ENCODE results near the gene HSF2BP.

HSF2BP gene

GRCh38 chr21:43703035-43703880 lies 44.0 kb upstream of the HSF2BP start:
- TF ChIP-seq YY1 (IDR thresholded peaks at IDR 0.05; ENCODE audit: low read depth) = no peak
- no peak for TF ChIP-seq EP300 (IDR thresholded peaks at IDR 0.05; ENCODE audit: borderline replicate concordance)
- TF ChIP-seq REST (IDR thresholded peaks at IDR 0.05; ENCODE audit: low read depth) = no peak
- no peak for TF ChIP-seq TAF1 (IDR thresholded peaks at IDR 0.05; ENCODE audit: low read depth)
- TF ChIP-seq, protein P1, sequence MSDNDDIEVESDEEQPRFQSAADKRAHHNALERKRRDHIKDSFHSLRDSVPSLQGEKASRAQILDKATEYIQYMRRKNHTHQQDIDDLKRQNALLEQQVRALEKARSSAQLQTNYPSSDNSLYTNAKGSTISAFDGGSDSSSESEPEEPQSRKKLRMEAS (IDR thresholded peaks at IDR 0.05) = no peak
- no peak for TF ChIP-seq NFIC (IDR thresholded peaks at IDR 0.05)
- TF ChIP-seq, protein P2, sequence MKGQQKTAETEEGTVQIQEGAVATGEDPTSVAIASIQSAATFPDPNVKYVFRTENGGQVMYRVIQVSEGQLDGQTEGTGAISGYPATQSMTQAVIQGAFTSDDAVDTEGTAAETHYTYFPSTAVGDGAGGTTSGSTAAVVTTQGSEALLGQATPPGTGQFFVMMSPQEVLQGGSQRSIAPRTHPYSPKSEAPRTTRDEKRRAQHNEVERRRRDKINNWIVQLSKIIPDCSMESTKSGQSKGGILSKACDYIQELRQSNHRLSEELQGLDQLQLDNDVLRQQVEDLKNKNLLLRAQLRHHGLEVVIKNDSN (IDR thresholded peaks at IDR 0.05) = no peak
- no peak for TF ChIP-seq CREB1 (IDR thresholded peaks at IDR 0.05; ENCODE audit: low read depth)
- TF ChIP-seq EGR1 (IDR thresholded peaks at IDR 0.05) = no peak
- TF ChIP-seq FOXM1 (IDR thresholded peaks at IDR 0.05; ENCODE audit: borderline replicate concordance, low read depth) = no peak
- TF ChIP-seq ZBTB7A (IDR thresholded peaks at IDR 0.05; ENCODE audit: low read depth) = no peak
- no peak for TF ChIP-seq RAD21 (IDR thresholded peaks at IDR 0.05; ENCODE audit: low read depth)
- TF ChIP-seq TEAD4 (IDR thresholded peaks at IDR 0.05) = no peak
- TF ChIP-seq CEBPB (IDR thresholded peaks at IDR 0.05) = no peak
- no peak for TF ChIP-seq TCF12 (IDR thresholded peaks at IDR 0.05; ENCODE audit: low read depth)

GRCh38 chr21:43702785-43703034 lies 43.4 kb upstream of the HSF2BP start:
- TF ChIP-seq CREB1 (IDR thresholded peaks at IDR 0.05; ENCODE audit: low read depth) = no peak
- no peak for TF ChIP-seq REST (IDR thresholded peaks at IDR 0.05; ENCODE audit: low read depth)
- no peak for TF ChIP-seq FOXM1 (IDR thresholded peaks at IDR 0.05; ENCODE audit: borderline replicate concordance, low read depth)
- TF ChIP-seq, protein P2 (IDR thresholded peaks at IDR 0.05) = no peak
- no peak for TF ChIP-seq EGR1 (IDR thresholded peaks at IDR 0.05)
- no peak for TF ChIP-seq NFIC (IDR thresholded peaks at IDR 0.05)
- TF ChIP-seq ZBTB7A (IDR thresholded peaks at IDR 0.05; ENCODE audit: low read depth) = no peak
- TF ChIP-seq YY1 (IDR thresholded peaks at IDR 0.05; ENCODE audit: low read depth) = no peak
- TF ChIP-seq TEAD4 (IDR thresholded peaks at IDR 0.05) = no peak
- no peak for TF ChIP-seq TAF1 (IDR thresholded peaks at IDR 0.05; ENCODE audit: low read depth)
- TF ChIP-seq EP300 (IDR thresholded peaks at IDR 0.05; ENCODE audit: borderline replicate concordance) = no peak
- no peak for TF ChIP-seq TCF12 (IDR thresholded peaks at IDR 0.05; ENCODE audit: low read depth)
- TF ChIP-seq, protein P1 (IDR thresholded peaks at IDR 0.05) = no peak
- TF ChIP-seq RAD21 (IDR thresholded peaks at IDR 0.05; ENCODE audit: low read depth) = no peak
- TF ChIP-seq CEBPB (IDR thresholded peaks at IDR 0.05) = no peak

- TF ChIP-seq, protein P2 (IDR thresholded peaks at IDR 0.05) = no peak
- TF ChIP-seq RAD21 (IDR thresholded peaks at IDR 0.05; ENCODE audit: low read depth) (no peak), TEAD4 (IDR thresholded peaks at IDR 0.05) (no peak), YY1 (IDR thresholded peaks at IDR 0.05; ENCODE audit: low read depth) (no peak), TCF12 (IDR thresholded peaks at IDR 0.05; ENCODE audit: low read depth) (no peak)
- TF ChIP-seq, protein P1 (IDR thresholded peaks at IDR 0.05) = peak; percentile 76
Observed at GRCh38 chr21:43701936-43702784, 42.9 kb upstream of the HSF2BP start.

DNA sequence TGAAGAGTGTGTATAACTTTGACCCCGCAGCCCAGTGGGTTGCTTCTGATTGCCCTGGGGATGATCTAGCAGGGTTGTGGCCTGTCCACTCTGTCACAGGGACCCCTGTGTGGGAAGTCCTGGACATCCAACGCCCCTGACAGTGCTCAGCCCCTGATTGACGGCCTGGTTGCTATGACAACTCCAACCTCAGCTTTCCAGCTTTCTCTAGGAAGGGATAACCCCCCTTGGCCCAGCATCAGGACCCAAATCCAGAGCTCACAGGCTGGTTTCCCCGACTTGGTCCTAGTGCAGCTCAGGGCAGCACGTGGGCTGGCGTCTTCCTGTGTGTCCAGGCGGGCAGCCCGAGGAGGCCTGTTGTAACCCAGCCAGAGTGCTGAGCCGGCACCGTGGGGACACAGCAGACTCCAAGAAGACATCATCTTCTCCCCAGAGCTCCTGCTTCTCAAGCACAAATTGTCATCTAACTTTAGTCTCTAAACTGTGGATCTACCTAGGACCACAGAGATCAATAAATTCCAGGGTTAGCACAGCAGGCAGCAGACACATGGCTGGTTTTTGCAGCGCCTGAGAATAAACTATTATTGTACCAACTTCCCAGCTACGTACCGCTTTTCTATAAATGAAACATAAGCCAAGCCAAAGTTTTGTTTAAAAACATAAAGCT lies 40.8 kb upstream of the HSF2BP start:
- TF ChIP-seq YY1 (IDR thresholded peaks at IDR 0.05; ENCODE audit: low read depth) (no peak), REST (IDR thresholded peaks at IDR 0.05; ENCODE audit: low read depth) (no peak), TCF12 (IDR thresholded peaks at IDR 0.05; ENCODE audit: low read depth) (no peak)
- TF ChIP-seq, protein P1 (IDR thresholded peaks at IDR 0.05) = no peak

Data from Ishikawa (cell line).